Measurements from ENCODE around the gene CD27.
"Not testable (repeated sequence)": the region's sequence is repeated elsewhere in the genome, so short reads cannot be mapped to it uniquely, and the experiment has no call there.

GRCh38 chr12:6477601-6478377 is 33.0 kb downstream of the CD27 start:
- TF ChIP-seq CTCF, POLR2A, EP300 (IDR thresholded peaks at IDR 0.05): not testable (repeated sequence)

Measured in stomach (tissue), 4 donors.